Stimulated activated CD8-positive, alpha-beta memory T cell treated with anti-CD3 and anti-CD28 coated beads, Interleukin-15, amount 100 ng/mL, for 1 hour (primary cell): ENCODE data around the gene ERCC1.
A peak's percentile ranks its signal among the peaks of the same experiment; 100 is the strongest.

Experiments
- DNase-seq: peaks from one replicate; pipeline ENCODE4 v3.0.0-alpha.2; 2020; ENCODE audit warnings: low read depth

ERCC1 gene

DNA sequence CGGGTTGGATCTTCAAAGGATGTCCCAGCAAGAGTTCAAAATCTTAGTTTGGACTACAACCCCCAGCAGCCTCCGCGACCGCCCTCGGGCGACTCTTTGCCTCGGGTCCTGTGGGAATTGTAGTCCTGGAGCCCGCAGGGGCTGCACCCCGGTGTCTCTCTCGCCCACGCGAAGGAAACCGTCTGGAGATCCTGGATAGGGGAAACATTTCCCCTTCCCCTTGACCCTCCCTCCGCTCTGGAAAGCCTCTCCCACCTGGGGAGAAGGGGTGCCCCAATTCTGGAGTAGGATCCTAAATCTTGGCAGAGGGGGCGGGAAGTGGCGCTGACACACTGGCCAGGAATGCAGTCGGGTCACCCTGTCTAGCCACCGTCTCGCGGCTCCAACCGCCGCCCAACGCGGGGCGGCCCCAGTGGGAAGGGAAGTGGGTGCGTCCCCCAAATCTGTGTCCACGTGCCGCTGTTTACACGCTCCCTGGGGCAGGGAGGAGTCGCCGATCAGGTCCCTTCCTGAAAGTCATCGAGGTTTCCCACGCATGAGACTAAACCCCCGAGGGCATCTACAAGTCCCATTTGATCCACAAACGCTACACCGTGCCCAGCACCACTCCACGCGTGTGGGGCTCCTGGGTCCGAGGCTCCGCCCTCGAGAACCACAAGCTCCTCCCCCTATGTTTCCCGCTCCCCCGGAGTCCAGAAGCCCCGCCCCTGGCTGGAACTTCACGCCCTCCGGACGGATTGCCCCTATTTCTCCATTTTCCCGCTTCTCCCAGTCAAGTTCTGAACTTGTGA is 18.1 kb downstream of the ERCC1 start:
- DNase-seq: peak; percentile 70

DNA sequence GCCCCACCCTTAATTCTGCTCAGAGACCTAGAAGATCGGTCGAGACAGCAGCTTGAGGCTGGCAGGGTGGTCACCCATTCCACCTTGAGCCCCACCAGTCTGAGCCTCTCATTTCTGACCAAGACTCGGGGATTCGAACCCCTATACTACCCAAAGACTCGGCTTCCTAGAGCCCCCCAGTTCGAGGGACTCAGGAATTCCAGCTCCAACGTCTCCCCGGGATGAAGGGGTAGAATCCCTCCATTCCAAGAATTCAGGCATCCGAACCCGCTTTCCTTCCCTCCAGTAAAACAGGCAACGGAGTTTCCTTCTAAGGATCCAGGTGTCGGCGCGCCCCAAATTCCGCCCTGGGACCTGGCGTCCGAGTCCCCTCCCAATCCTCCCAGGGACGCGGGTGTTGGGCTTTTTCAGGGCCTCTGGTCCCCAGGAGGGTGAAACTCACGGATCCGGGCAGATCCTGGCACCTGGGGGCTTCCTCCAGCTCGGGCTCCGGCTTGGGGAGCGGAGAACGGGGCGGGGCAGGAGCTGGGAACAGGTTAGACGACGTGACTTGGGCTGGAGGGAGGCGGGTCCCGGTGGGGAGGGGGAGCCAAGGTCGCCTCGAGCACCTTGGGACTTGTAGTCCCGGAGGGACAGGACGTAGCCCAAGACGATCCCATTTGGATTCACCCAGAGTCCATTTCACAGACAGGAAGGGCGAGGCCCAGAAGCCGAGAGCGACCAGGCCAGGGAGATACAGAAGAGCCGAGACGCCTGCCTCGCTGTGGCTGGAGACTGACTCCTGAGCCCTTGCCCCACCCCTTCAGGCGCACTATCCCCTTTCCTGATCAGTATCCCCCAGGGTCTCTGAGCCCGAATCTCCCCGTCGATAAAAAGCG is 18.9 kb downstream of the ERCC1 start, which contains the start of gene PPP1R13L:
Gene PPP1R13L (minus strand): TSS at position 513 of the 878 bp plus-strand sequence. CDS start 6,751 bp downstream, outside the sequence.
- DNase-seq: no peak

DNA sequence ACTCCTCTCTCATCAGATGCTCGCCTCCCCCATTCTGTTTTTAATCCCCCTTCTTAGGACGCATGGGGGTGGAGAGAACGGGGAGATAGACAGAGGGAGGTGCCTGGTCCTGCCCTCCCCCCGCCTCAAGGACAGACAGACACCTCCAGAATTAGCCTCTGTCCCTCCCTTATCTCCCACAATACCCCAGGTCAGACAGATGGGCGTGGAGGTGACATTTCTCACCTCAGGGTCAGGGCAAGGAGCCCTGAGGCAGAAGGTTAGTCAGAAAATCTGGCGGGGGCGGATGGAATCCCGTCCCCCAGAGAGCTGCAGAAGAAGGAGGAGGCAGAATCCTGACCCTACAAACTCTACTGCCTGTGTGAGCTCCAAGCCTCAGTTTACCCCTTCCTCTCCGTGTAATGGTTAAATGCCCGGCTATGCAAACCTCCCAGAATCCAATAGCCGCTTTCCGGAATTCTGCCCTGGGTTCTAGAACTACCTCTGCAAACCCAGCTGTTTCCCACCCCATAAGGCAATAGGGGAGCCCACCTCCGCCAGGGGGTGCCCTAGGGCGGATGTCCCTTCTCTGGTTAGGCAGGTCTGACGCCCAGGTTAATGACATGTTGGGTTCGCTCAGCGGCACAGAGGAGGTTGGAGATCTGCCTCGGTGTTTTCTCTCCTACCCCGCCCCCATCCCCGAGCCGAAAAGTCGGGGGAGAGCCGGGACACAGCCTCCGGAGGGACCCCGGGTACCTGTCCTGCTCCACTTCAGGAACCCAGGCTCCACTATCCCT is 19.7 kb downstream of the ERCC1 start:
- DNase-seq: no peak

DNA sequence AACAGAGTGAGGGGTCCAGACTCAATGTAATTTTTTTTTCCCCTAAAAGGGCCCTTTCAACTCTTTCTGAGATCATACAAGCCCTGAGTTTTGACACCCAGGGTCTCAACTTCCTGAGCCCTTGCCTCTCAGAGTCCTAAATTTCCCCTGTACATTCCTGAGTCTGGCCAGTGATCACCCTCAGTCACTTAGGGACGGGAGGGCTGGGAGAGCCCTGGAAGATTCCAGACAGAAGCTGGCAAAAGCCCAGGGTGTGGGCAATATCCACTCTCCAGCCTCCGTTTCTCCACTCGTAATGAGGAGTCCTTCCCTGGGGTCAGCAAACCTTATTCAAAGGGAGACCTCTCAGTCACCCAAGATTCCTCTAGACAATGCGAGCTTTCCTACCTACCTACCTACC is 20.4 kb downstream of the ERCC1 start:
- no peak for DNase-seq

DNA sequence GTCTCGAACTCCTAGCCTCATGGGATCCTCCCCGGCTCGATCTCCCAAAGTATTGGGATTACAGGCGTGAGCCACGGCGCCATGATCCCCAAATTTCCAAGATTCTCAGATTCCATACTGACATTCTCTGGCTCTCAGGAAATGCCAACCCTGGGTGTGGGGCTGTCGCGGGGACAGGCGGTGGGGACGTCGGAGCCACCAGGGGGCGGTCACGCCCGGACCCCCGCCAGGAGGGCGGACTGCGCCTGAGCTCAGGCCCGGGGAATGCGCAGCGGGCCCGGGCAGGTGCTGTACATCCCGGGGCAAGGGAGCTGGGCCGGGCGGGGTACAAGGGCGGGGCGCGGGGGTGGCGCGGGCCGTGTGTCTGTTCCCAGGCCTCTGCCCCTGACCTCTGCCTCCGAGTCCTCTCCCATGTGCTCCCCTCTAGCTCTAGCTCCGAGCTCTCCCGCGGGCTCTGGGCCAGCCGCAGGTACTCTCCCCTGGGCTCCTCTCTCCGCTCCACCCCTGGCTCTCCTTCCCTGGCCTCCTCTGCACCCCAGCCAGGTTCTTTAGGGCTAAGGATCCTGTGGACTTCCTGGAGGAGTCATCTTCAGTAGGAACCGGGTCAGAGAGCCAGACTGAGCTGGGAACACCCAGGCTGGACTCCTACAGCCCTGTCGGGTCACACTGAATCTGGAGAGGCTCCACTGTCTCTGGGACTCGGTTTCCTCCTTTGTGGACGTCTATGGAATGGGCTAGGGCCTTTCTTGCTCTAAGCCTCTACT is 21.2 kb downstream of the ERCC1 start:
- DNase-seq: no peak

DNA sequence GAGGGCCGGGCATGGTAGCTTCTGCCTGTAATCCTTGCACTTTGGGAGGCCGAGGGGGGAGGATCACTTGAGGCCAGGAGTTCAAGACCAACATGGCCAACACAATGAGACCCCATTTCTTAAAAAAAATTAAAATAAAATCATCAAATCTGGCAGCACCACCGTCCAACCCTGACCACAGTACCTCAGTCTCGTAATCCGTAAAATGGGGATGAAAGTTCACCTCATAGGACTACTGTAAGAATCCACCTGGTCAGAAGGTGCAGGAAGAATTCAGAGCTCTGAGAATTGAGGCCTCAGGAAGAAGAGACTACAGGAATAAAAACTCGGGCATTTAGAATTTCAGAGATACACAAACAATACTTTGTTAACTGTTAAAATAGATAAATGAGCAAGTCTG is 21.9 kb downstream of the ERCC1 start:
- no peak for DNase-seq

DNA sequence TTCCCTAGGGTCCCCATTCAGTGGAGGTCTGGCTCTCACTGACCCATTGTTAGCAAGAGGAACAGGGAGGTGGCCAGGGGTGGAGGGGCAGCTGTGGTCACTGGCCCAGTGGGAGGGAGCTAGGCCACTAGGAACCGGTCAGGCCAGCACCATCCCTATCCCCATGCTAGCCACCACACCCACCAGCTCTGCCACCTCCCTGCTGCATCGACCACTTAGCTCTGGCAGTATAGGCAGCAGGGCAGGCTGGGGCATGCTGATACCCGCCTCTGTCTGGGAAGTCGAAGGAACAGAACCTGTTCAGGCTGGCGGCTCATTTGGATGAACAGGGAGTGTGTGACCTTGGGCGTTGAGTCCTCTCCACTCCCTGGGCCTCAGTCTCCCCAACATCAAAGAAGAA is 23.5 kb downstream of the ERCC1 start:
- DNase-seq: no peak

DNA sequence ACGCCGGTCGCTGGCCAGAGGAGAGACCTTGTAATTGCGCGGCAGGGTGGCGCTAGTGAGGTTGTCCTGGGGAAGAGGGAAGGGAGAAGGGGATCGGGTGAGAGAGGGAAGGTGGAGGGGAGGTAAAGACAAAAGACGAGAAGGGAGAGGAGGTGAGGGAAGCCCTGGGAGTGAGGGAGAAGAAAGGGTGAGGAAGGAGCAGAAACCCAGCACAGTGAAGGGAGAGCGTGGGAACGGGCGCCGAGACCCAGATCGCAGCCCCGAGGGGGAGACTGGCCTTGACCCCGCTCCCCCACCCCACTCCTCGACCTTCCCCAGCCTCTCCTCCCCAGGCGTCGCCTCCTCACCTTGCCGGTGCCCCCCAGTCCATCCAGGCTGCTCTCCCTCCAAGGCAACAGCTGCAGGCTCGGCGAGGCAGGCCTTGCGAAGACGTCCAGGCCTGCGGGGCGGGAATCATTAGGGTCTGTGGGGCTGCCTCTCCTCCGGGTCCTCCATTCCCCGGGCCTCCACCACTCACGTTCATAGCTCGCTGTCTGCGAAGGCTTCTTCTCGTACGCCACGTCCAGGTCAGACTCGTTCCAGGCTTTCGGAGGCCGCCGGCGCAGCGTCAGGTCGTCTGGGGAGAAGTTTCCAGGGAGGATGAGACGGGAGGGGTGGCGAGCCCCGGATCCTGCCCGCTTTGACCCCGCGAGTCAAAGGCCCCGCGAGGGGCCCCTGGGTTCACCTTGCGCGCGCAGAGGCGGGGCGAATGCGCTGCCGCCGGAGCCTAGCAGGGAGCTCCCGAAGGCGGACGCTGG is 27.7 kb downstream of the ERCC1 start:
- no peak for DNase-seq

DNA sequence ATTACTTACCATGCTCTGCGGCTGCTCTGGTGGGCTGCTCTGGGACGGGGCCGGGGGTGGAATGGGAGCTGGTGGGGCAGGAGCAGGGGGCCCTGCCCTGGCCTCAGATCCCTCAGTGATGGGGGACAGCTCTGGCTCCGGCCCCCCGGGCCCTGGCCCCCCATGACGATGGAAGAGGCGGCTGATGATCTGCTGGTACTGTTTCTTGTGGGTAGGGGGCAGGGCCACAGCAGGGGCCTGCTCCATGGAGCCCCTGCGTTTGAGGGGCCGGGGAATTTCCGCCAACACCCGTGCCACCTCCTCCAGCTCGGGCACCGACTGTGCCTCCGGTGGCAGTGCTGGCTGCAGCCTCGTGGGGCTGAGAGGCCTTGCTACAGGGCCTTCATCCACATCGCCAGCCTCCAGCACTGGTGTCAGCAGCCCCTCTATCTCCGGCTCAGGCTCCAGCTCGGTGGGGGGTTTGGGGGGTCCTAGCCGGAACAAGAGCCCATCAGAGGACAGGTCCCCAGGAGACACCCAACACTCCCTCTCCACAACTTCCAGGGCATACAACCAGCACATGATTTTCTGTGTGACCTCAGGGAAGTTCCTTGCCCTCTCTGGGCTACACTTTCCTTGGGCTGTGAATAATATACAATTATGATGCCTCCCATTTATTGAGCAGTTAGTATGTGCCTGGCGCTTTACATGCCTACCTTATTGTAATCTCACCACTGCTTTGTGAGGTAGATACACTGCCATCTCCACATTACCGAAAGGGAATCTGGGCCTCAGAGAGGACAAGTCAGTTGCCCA is 31.6 kb downstream of the ERCC1 start:
- no peak for DNase-seq

DNA sequence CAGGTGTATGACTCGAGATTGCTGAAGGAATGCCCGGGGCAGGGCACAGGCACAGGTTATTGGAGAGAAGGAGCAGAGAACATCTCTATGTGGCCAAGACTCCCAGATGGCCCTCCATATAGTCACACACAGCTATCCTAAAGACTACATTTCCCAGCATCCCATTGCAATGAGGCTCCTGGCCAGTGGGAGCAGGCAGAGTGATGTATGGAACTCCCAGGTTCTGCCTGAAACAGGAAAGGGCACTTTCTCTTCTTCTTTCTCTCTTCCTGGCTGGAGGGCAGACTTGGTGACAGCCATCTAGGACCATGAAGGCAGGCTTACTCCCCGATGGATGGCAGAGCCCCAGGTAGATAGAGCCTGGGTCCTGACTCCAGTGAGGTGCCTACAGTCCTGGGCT is 32.4 kb downstream of the ERCC1 start:
- DNase-seq: no peak

DNA sequence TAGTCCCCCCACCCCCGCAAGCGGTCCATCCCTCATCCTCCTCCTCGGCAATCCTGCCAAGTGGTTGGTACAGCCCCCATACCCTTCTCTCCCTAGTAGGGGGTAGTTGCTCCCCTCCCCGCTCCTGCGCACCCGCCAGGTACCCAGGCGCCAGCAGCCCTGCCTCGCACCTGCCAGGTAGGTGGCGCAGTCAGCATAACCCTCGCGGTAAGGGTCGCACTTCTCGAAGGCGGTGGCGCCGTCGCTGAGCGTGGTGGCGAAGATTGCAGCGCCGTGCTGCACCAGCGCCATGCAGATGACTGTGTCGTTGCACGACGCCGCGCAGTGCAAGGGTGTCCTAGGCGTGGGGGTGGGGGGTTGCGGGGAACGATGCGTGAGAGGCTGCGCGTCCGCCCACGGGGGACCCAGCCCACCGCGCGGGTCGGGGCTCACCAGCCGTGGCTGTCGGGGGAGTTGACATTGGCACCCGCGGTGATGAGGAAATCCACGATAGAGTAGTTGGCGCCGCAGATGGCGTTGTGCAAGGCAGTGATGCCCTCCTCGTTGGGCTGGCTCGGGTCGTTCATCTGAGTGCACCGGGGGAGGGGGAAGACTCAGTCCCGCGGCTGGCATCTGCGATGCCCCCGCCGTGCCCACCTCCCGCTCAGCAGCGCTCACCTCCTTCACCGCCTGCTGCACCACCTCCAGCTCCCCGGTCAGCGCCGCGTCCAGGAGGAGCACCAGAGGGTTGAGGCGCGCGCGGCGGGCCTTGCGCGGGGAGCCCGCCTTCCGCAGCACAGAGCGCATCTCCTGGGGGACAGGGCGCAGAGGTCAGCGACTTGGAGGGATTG is 38.1 kb downstream of the ERCC1 start:
- DNase-seq: no peak

DNA sequence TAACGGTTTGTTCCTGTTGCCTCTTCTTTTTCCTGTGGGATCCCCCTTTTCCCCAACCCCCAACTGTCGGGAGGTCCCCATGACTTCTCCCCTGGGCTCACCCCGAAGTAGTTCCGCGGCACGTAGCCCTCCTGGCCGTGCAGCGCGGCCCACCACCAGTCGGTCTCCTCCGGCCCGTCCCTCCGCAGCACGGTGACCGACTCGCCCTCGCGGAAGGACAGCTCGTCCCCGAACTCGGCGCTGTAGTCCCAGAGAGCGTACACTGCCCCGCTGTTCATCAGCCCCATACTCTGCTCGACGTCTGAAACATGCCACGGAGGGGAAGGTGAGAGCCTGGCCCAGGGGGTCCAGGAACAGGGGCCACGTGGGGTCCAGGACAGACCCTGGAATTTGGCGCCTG is 41.3 kb downstream of the ERCC1 start:
- no peak for DNase-seq

DNA sequence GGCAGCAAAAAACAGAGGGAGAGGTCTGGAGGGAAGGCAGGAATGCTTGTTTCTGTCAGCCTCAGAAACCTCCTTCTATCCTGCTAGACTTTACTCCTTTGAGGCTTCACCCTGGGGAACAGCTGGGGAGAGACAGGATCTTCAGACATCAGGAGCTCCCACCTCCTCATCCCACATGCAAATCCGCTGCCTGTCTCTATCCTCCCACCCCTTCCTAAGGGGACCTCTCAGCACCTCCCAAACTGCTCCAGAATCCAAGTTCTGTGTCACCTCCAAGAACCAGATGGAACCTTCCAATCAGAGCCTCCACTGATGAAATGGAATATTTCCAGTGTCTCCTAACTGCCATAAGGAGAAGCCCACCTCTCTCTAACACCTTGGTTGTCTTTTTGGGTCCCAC is 43.6 kb downstream of the ERCC1 start:
- no peak for DNase-seq

DNA sequence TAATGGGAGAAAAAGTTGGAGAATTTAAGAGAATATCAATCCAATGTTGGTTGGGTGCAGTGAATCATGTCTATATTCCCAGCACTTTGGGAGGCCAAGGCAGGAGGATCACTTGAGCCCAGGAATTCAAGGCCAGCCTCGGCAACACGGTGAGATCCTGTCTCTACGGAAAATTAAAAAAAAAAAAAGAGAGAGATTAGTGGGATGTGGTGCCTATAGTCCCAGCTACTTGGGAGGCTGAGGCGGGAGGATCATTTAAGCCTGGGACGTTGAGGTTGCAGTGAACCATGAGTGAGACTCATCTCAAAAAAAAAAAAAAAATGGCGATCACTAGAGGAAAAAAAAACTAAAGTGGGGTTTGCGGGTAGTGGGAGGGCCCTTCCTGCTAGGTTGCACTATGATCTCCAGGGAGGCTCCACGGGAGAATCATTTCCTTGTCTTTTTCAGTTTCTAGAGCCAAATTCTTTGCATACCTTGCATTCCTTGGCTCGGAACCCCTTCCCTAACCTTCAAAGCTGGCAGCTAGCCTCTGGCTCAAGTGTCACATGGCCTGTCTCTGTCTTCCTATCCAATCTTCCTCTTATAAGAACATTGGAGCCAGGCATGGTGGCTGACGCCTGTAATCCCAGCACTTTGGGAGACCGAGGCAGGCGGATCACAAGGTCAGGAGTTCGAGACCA is 47.5 kb downstream of the ERCC1 start:
- no peak for DNase-seq

DNA sequence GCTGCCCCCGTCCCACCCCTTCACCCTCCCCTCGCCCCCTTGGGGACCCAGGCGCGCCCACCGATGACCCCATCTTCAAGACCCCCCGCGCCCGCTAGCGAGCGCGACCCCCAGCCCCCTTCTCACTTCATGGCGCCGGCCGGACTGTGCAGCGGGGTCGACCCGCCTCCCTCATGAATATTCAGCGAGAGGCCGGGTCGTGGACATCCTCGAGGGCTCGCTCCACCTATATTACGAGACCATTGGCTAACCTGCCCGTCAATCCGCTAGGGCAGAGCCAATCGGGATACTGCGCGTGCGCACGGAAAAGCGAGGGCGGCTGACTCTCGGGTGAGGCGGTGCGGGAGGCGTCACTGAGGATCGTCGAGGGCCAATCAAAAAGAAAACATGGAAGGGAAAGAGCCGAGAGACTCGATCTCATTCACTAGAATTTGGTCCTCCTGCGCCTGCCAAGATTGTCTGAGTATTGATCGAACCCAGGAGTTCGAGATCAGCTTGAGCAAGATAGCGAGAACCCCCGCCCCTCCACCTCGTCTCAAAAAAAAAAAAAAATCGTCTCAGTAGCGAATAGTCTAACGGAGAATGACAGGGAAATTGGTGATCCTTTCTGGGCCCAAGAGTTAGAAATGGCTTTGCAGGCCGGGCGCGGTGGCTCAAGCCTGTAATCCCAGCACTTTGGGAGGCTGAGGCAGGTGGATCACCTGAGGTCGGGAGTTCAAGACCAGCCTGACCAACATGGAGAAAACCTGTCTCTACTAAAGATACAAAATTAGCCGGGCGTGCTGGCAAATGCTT is 53.1 kb downstream of the ERCC1 start, which contains the start of gene ERCC2:
Gene ERCC2 (minus strand): TSS at position 164 of the 795 bp plus-strand sequence. CDS start 33 bp downstream, at position 131.
- DNase-seq: peak; percentile 100

DNA sequence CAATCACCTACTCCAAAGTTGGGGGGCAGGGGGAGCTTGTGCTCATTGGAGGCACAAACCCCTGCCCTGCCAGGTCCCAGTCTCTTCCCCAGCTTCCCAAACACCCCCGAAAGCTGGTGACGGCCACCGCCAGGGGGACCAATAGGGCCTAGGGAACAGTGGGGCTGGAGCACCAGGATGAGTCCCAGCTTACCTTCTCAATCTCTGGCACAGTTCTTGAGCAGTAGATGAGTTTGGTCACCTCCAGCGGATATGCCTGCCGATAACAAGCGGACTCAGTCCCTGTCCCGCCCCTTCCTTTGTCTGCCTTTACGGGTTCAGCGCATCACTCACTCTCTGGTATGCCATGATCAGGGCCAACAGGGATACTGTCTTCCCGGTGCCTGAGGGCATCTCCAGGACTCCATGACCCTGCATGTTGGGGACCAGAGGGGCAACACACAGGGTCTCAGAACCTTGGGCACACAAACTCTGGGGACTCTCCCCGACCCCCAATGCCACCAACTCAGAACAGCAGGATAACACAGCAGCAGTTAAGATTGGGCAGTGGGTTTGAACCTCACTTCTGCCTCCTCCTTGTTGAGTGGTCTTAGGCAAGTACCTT is 54.9 kb downstream of the ERCC1 start:
- DNase-seq: no peak

DNA sequence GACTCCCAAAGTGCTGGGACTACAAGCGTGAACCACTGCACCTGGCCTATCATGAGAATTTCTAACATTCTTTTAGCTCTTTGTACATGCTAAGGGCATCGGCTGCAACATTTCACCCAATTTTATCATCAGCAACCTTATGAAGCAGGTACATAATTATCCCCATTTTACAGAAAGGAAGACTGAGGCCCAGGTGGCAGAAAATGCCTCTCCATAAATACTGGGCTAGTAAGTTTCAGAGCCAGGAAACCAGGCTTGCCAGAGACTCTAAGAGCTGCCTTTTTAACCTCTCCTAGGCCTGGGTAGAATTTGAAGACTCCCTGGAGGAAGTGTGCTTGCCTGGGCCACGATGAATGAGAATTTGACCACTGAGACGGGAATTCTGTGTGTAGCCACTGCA is 55.6 kb downstream of the ERCC1 start:
- no peak for DNase-seq
